OCI-LY7 (cell line): ENCODE data around the gene KLF3. TPM values are rescaled to one million over a fixed set of nuclear protein-coding genes. Genes with fewer than 3 reads are reported as not detected.

Experiments used
- BruUV-seq: library from RNA; stranded (reverse); fragments of 400-500 nt; replicated peaks from 2 replicates; lab custom pipeline; 2021; lab: Mats Ljungman, UMichigan
- CTCF ChIA-PET: fragments of 300-600 bp; sonication (Branson Sonifier 250); formaldehyde crosslinking; loops from one replicate; lab custom pipeline; 2022; ENCODE audit warnings: antibody characterized with exemption; ENCODE audit not compliant: unreplicated experiment; lab: Charles Lee
- POLR2A ChIA-PET: fragments of 300-600 bp; sonication (Branson Sonifier 250); formaldehyde crosslinking; loops from one replicate; lab custom pipeline; 2022; ENCODE audit warnings: antibody characterized with exemption; lab: Charles Lee
- DNase-seq: peaks from one replicate; pipeline ENCODE4 v3.0.0-alpha.2; 2015; ENCODE audit warnings: low spot score
- H2AFZ ChIP-seq: fragments of 200-600 bp; sonication (generic), shearing (Covaris generic); 2 replicates; pipeline ENCODE4 v1.6.1; 2014; ENCODE audit warnings: mild to moderate bottlenecking, antibody characterized with exemption, low read length, moderate library complexity
- H3K27ac ChIP-seq: fragments of 200-600 bp; sonication (generic); 2 replicates; pipeline ENCODE4 v1.5.1; 2014; ENCODE audit warnings: mixed run types, low read depth, mild to moderate bottlenecking, moderate library complexity, low read length, inconsistent platforms; ENCODE audit not compliant: poor library complexity, severe bottlenecking
- H3K36me3 ChIP-seq: fragments of 200-600 bp; sonication (generic); 2 replicates; pipeline ENCODE4 v1.6.1; 2014; ENCODE audit warnings: mild to moderate bottlenecking, antibody characterized with exemption, low read length, moderate library complexity, mixed read lengths; ENCODE audit not compliant: insufficient read depth
- H3K4me1 ChIP-seq: fragments of 200-600 bp; sonication (generic); 2 replicates; pipeline ENCODE4 v1.5.1; 2014; ENCODE audit warnings: mild to moderate bottlenecking, low read length; ENCODE audit not compliant: insufficient read depth, poor library complexity, severe bottlenecking
- H3K4me2 ChIP-seq: fragments of 200-600 bp; sonication (generic); 2 replicates; pipeline ENCODE4 v1.6.1; 2014; ENCODE audit warnings: mild to moderate bottlenecking, low read length
- H3K4me3 ChIP-seq: fragments of 200-600 bp; sonication (generic); 2 replicates; pipeline ENCODE4 v1.5.1; 2014; ENCODE audit warnings: mild to moderate bottlenecking, low read depth, low read length; ENCODE audit not compliant: poor library complexity, severe bottlenecking
- H3K79me2 ChIP-seq: fragments of 200-600 bp; sonication (generic); 2 replicates; pipeline ENCODE4 v1.6.1; 2016; ENCODE audit warnings: low read depth, mild to moderate bottlenecking, low read length, moderate library complexity, mixed read lengths; ENCODE audit not compliant: insufficient read depth
- H3K9me2 ChIP-seq: fragments of 200-600 bp; sonication (generic); 2 replicates; pipeline ENCODE4 v1.6.1; 2016; ENCODE audit warnings: mild to moderate bottlenecking, low read length, mixed read lengths; ENCODE audit not compliant: insufficient read depth
- H3K9me3 ChIP-seq: fragments of 200-600 bp; sonication (generic); 2 replicates; pipeline ENCODE4 v1.6.1; 2014; ENCODE audit warnings: mild to moderate bottlenecking, mixed run types, low read length, mixed read lengths
- H4K20me1 ChIP-seq: fragments of 200-600 bp; sonication (generic); 2 replicates; pipeline ENCODE4 v1.6.1; 2014; ENCODE audit warnings: mild to moderate bottlenecking, antibody characterized with exemption, low read length, moderate library complexity, mixed read lengths; ENCODE audit not compliant: insufficient read depth
- EZH2phosphoT487 ChIP-seq: fragments of 200-600 bp; sonication (generic); IDR thresholded peaks from 2 replicates; pipeline ENCODE4 v1.6.1; 2018; ENCODE audit warnings: low read depth, borderline replicate concordance, mild to moderate bottlenecking, mixed run types, antibody characterized with exemption, low read length, moderate library complexity, mixed read lengths
- intact Hi-C: fragments of 100-400 bp; cut with micrococcal nuclease; formaldehyde crosslinking; loops from one replicate; pipeline ENCODE4 v1.10.0; 2022; ENCODE audit not compliant: unreplicated experiment
- total RNA-seq, 2 experiments: library from RNA; depleted of rRNA in 1 of 2; stranded (reverse); fragments of >200 nt in 1 of 2; shearing (Covaris generic) in 1 of 2; gene quantifications; 2 replicates each; pipeline ENCODE4 v1.2.3, GENCODE V29; 2014 to 2022
- TF ChIP-seq, protein P1 (sequence below): fragments of 200-600 bp; sonication (generic); conservative IDR thresholded peaks from 2 replicates; pipeline ENCODE4 v1.5.1; 2014; ENCODE audit warnings: mild to moderate bottlenecking, antibody characterized with exemption, low read length, moderate library complexity, mixed read lengths

Gene KLF3
- total RNA-seq, 2 experiments from 2014 or later: 0.09 to 0.23 TPM

DNA sequence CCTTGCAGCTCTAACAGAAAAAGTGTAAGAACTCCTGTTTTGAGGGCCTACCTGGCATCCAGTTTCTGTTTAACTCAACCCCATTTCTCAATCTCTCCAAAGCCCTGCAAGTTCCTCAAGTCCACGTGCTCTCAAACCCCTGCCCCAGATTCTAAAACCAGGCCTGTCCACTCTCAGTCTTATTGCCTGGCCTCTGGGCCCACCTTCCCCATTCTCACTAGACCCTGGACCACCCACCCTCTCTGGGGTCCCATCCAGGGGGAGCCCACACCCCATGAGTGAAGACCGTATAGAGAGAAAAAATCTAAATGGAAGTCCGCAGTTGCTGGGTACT is 60.4 kb downstream of the KLF3 start:
- TF ChIP-seq, protein P1, sequence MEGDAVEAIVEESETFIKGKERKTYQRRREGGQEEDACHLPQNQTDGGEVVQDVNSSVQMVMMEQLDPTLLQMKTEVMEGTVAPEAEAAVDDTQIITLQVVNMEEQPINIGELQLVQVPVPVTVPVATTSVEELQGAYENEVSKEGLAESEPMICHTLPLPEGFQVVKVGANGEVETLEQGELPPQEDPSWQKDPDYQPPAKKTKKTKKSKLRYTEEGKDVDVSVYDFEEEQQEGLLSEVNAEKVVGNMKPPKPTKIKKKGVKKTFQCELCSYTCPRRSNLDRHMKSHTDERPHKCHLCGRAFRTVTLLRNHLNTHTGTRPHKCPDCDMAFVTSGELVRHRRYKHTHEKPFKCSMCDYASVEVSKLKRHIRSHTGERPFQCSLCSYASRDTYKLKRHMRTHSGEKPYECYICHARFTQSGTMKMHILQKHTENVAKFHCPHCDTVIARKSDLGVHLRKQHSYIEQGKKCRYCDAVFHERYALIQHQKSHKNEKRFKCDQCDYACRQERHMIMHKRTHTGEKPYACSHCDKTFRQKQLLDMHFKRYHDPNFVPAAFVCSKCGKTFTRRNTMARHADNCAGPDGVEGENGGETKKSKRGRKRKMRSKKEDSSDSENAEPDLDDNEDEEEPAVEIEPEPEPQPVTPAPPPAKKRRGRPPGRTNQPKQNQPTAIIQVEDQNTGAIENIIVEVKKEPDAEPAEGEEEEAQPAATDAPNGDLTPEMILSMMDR: no peak
- no peak for TF ChIP-seq EZH2phosphoT487
- CTCF ChIA-PET: no interaction called here
- H3K4me2 ChIP-seq: no peak overlapping the region

DNA sequence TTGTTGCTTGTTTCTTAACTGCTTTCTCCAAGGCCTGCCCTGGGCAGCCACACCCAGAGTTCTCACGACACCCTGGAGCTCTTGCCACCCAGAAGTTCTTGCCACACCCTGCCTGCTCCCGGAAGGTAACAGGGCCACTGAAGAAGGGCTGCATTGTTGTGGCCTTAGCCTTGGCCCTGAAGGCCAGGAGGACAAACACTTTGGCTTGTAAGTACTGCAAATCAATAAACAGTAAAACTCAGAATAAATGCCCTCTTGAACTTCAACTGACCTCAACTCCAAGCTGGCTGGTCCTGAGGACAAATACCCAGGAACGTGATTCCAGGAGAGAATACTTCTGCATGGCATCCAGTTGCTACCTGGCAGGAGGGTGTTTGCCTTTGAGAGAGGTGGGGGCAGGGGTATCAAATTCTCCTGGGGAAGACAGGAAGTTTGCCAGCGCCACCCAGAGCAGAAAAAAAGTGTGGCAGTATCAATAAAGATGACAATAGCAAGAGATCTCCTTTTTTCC is 64.7 kb downstream of the KLF3 start:
- Histone ChIP-seq H3K9me2 (no peaks in the 10 kb centered on the region), H3K9me3 (peaks cover under 1% of the 10 kb centered on the region; the same call in 1 of the 2 replicates), H3K79me2 (no peaks in the 10 kb centered on the region), H3K27ac (no peak overlapping the region), H3K36me3 (no peaks in the 10 kb centered on the region), H2AFZ (no peak overlapping the region), H3K4me3 (no peak overlapping the region), H4K20me1 (no peaks in the 10 kb centered on the region), H3K4me1 (no peaks in the 10 kb centered on the region), H3K4me2 (no peak overlapping the region)
- no peak for DNase-seq
- intact Hi-C loops: no loop called here
- CTCF ChIA-PET: no interaction called here
- no TSS peak for BruUV-seq
- no peak for TF ChIP-seq EZH2phosphoT487
- TF ChIP-seq, protein P1: no peak
- POLR2A ChIA-PET: interaction anchor here (1.1 kb wide), 1 partner anchor 13 kb away, joined by 3 read pairs; no protein-coding TSS in a partner anchor

More for the DNA sequence above, 60.4 kb downstream of the KLF3 start:
- Histone ChIP-seq H3K4me3 (no peak overlapping the region), H4K20me1 (no peaks in the 10 kb centered on the region), H3K27ac (no peak overlapping the region), H2AFZ (no peak overlapping the region), H3K9me3 (no peaks in the 10 kb centered on the region), H3K36me3 (no peaks in the 10 kb centered on the region), H3K9me2 (no peaks in the 10 kb centered on the region), H3K79me2 (no peaks in the 10 kb centered on the region), H3K4me1 (no peaks in the 10 kb centered on the region)
- POLR2A ChIA-PET: no interaction called here
- BruUV-seq: no TSS peak
- intact Hi-C loops: no loop called here
- no peak for DNase-seq

DNA sequence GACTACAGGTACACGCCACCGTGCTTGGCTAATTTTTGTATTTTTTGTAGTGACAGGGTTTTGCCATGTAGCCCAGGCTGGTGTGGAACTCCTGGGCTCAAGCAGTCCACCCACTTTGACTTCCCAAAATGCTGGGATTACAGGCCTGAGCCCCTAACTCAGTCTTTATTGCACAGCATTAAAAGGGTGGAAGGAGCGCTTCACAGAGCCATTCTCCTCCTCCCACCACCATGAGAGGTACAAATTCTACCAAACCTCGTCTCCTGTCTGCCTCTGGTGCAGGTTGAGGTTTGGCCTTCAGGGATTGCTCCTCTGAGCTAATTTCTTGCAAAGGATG is 66.5 kb downstream of the KLF3 start:
- intact Hi-C loops: no loop called here
- POLR2A ChIA-PET: no interaction called here

More for the DNA sequence above, 66.5 kb downstream of the KLF3 start:
- Histone ChIP-seq H3K36me3 (no peaks in the 10 kb centered on the region), H3K4me2 (no peak overlapping the region), H3K4me1 (no peaks in the 10 kb centered on the region), H2AFZ (no peak overlapping the region), H3K4me3 (no peak overlapping the region), H3K9me2 (no peaks in the 10 kb centered on the region), H3K79me2 (no peaks in the 10 kb centered on the region), H3K9me3 (peaks cover 4% of the 10 kb centered on the region; the same call in 1 of the 2 replicates), H3K27ac (no peak overlapping the region), H4K20me1 (no peaks in the 10 kb centered on the region)
- TF ChIP-seq, protein P1: no peak
- TF ChIP-seq EZH2phosphoT487: no peak
- BruUV-seq: no TSS peak
- CTCF ChIA-PET: no interaction called here
- no peak for DNase-seq
